Measurements from ENCODE around the gene CSNK2A3.

DNA sequence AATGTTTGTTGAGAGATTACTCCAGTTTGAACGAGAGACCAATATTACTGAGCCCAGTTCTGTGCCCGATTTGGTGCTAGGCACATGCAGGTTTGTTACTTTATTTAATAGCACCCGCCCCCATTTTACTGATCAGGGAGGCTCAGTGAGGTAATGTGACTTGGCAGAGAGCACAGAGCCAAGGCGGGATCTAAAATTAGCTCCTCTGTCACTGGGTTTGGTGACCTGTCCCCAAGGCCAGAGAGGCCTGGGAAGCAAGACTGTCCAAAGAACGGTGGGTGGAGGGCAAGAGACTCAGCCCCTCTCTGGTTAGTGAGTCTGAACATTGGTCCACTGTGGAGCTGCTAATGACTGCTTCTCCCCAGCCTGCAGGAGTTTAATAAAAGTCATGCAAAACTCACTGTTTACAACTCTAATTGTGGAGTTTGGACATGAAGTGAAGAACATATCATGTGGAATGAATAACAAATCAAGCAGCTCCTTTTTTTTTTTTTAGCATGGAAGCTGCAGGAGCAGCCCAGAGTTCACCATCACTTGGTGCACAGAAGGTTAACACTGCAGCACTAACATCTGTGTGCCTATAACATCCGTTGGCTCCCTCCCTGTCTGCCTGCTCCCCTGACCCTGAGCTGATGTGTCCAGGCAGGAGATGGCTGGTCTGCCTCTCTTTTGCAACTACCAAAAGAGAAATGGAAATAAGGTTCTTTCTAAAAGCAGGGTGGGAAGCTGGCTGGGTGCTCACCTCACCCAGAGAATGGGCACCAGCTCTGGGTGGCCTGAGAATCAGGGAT, 39.0 kb downstream of the CSNK2A3 start:
- TF ChIP-seq EP300 (IDR thresholded peaks at IDR 0.05): no peak
- TF ChIP-seq, protein P1, sequence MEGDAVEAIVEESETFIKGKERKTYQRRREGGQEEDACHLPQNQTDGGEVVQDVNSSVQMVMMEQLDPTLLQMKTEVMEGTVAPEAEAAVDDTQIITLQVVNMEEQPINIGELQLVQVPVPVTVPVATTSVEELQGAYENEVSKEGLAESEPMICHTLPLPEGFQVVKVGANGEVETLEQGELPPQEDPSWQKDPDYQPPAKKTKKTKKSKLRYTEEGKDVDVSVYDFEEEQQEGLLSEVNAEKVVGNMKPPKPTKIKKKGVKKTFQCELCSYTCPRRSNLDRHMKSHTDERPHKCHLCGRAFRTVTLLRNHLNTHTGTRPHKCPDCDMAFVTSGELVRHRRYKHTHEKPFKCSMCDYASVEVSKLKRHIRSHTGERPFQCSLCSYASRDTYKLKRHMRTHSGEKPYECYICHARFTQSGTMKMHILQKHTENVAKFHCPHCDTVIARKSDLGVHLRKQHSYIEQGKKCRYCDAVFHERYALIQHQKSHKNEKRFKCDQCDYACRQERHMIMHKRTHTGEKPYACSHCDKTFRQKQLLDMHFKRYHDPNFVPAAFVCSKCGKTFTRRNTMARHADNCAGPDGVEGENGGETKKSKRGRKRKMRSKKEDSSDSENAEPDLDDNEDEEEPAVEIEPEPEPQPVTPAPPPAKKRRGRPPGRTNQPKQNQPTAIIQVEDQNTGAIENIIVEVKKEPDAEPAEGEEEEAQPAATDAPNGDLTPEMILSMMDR (IDR thresholded peaks at IDR 0.05): no peak

Data from ovary (tissue), 3 donors.